H1 (cell line): ENCODE results near the gene ELAVL1. TPM values are rescaled to one million over a fixed set of nuclear protein-coding genes. Genes with fewer than 3 reads are reported as not detected.
A peak's percentile ranks its signal among the peaks of the same experiment; 100 is the strongest.

ENCODE experiments used
- CTCF ChIA-PET: fragments of 300-600 bp; sonication (Branson Sonifier 250); formaldehyde crosslinking; loops from one replicate; lab custom pipeline; 2021; ENCODE audit not compliant: partially characterized antibody; lab: Charles Lee
- POLR2A ChIA-PET: fragments of 300-600 bp; sonication (Branson Sonifier 250); formaldehyde crosslinking; loops from one replicate; lab custom pipeline; 2021; ENCODE audit warnings: inconsistent platforms; ENCODE audit not compliant: partially characterized antibody; lab: Charles Lee
- DNase-seq, 2 experiments: peaks; one replicate each; pipeline versions ENCODE4 v3.0.0 to v3.0.0-alpha.2; 2010 to 2022; ENCODE audit warnings: low spot score in 2 of 2, low read depth in 1 of 2, mixed read lengths in 1 of 2
- FAIRE-seq: peaks from 2 replicates; lab custom pipeline; 2011; peaks lifted over from hg19 to GRCh38; lab: Jason Lieb, UNC
- H2AFZ ChIP-seq: 2 replicates; pipeline ENCODE4 v1.8.1; 2012; ENCODE audit warnings: low read length, inconsistent platforms
- H2AK5ac ChIP-seq: 2 replicates; pipeline ENCODE4 v1.6.1; 2013; ENCODE audit warnings: low read depth, low read length
- H2BK120ac ChIP-seq: replicated peaks from 2 replicates; pipeline ENCODE3; 2013; ENCODE audit warnings: low read depth, low read length, inconsistent platforms
- H2BK12ac ChIP-seq: 2 replicates; pipeline ENCODE4 v1.6.1; 2013; ENCODE audit warnings: low read depth, low read length
- H2BK15ac ChIP-seq: 2 replicates; pipeline ENCODE4 v1.6.1; 2013; ENCODE audit warnings: low read length
- H2BK20ac ChIP-seq: 2 replicates; pipeline ENCODE4 v1.6.1; 2013; ENCODE audit warnings: low read length
- H2BK5ac ChIP-seq: 2 replicates; pipeline ENCODE4 v1.6.1; 2013; ENCODE audit warnings: low read depth, low read length
- H3K14ac ChIP-seq: 2 replicates; pipeline ENCODE4 v1.6.1; 2013; ENCODE audit warnings: inconsistent platforms; ENCODE audit not compliant: insufficient read length
- H3K18ac ChIP-seq: 2 replicates; pipeline ENCODE4 v1.6.1; 2013; ENCODE audit warnings: low read length; ENCODE audit errors: extremely low read depth
- H3K23ac ChIP-seq: 2 replicates; pipeline ENCODE4 v1.6.1; 2013; ENCODE audit warnings: inconsistent platforms; ENCODE audit not compliant: insufficient read length
- H3K23me2 ChIP-seq: 2 replicates; pipeline ENCODE4 v1.6.1; 2013; ENCODE audit warnings: low read depth, low read length
- H3K27ac ChIP-seq: 2 replicates; pipeline ENCODE4 v1.6.1; 2011; ENCODE audit warnings: low read depth, low read length, inconsistent platforms
- H3K27me3 ChIP-seq, 4 experiments: replicated peaks in 1 of 4; 1 replicate in 1 of 4; 2 replicates in 3 of 4; pipeline versions ENCODE4 v1.6.1 to v1.8.1; 2011 to 2013; ENCODE audit warnings: low read length in 3 of 4, mild to moderate bottlenecking in 3 of 4, inconsistent platforms in 2 of 4, mixed read lengths in 2 of 4, moderate library complexity in 1 of 4; ENCODE audit not compliant: control insufficient read depth in 3 of 4, insufficient read depth in 3 of 4; ENCODE audit errors: extremely low read depth in 1 of 4
- H3K36me3 ChIP-seq, 4 experiments: 2 replicates each; pipeline versions ENCODE4 v1.6.1 to v1.8.1; 2011 to 2013; ENCODE audit warnings: mild to moderate bottlenecking in 4 of 4, low read length in 3 of 4, moderate library complexity in 2 of 4, control low read depth in 1 of 4, inconsistent platforms in 1 of 4; ENCODE audit not compliant: insufficient read depth in 4 of 4, control insufficient read depth in 2 of 4
- H3K4ac ChIP-seq: replicated peaks from 2 replicates; pipeline ENCODE3; 2013; ENCODE audit warnings: low read length, low read depth, mixed read lengths, inconsistent platforms; ENCODE audit not compliant: insufficient read length
- H3K4me1 ChIP-seq, 4 experiments: replicated peaks in 1 of 4; 1 replicate in 1 of 4; 2 replicates in 3 of 4; pipeline versions ENCODE4 v1.6.1 to v1.8.1; 2011 to 2013; ENCODE audit warnings: low read length in 3 of 4, inconsistent platforms in 2 of 4, mixed read lengths in 1 of 4; ENCODE audit not compliant: insufficient read depth in 4 of 4, control insufficient read depth in 3 of 4
- H3K4me2 ChIP-seq, 2 experiments: 2 replicates each; pipeline versions ENCODE4 v1.6.1 to v1.8.1; 2011 to 2013; ENCODE audit warnings: low read depth in 2 of 2, low read length in 2 of 2, control low read depth in 1 of 2, inconsistent platforms in 1 of 2, mild to moderate bottlenecking in 1 of 2; ENCODE audit not compliant: insufficient read depth in 1 of 2
- H3K4me3 ChIP-seq, 4 experiments: fragments of 200-600, 300-600 bp in 1 of 4; sonication (generic), shearing (Covaris generic), sonication (Bioruptor Twin) in 1 of 4; 2 replicates each; pipeline versions ENCODE4 v1.5.1 to v1.8.1; 2011 to 2016; ENCODE audit warnings: low read length in 4 of 4, low read depth in 3 of 4, control low read depth in 2 of 4, inconsistent platforms in 2 of 4, mild to moderate bottlenecking in 2 of 4, mixed read lengths in 1 of 4, moderate library complexity in 1 of 4; ENCODE audit not compliant: insufficient read depth in 2 of 4; ENCODE audit errors: extremely low read depth in 1 of 4
- H3K56ac ChIP-seq: replicated peaks from 2 replicates; pipeline ENCODE3; 2013; ENCODE audit warnings: low read depth, mild to moderate bottlenecking, mixed read lengths, low read length, inconsistent platforms; ENCODE audit not compliant: insufficient read length
- H3K79me1 ChIP-seq: 2 replicates; pipeline ENCODE4 v1.6.1; 2013; ENCODE audit warnings: low read depth, low read length, control low read depth
- H3K79me2 ChIP-seq, 2 experiments: 2 replicates each; pipeline versions ENCODE4 v1.6.1 to v1.8.1; 2012 to 2013; ENCODE audit warnings: low read length in 2 of 2, mild to moderate bottlenecking in 2 of 2, inconsistent platforms in 1 of 2; ENCODE audit not compliant: insufficient read depth in 2 of 2, control insufficient read depth in 1 of 2
- H3K9ac ChIP-seq, 4 experiments: replicated peaks in 1 of 4; 1 replicate in 1 of 4; 2 replicates in 3 of 4; pipeline versions ENCODE4 v1.6.1 to v1.8.1; 2011 to 2013; ENCODE audit warnings: low read depth in 3 of 4, low read length in 3 of 4, control low read depth in 2 of 4, mild to moderate bottlenecking in 2 of 4, moderate library complexity in 2 of 4, inconsistent platforms in 1 of 4; ENCODE audit errors: extremely low read depth in 1 of 4
- H3K9me3 ChIP-seq, 2 experiments: 2 replicates each; pipeline versions ENCODE4 v1.6.1 to v1.8.1; 2012 to 2013; ENCODE audit warnings: mild to moderate bottlenecking in 2 of 2, moderate library complexity in 2 of 2, control low read depth in 1 of 2, inconsistent platforms in 1 of 2, low read depth in 1 of 2, low read length in 1 of 2, mixed read lengths in 1 of 2; ENCODE audit not compliant: insufficient read depth in 2 of 2
- H4K20me1 ChIP-seq, 2 experiments: replicated peaks in 1 of 2; 2 replicates each; pipeline versions ENCODE3 to v1.8.1; 2011 to 2013; ENCODE audit warnings: inconsistent platforms in 2 of 2, low read length in 2 of 2, mild to moderate bottlenecking in 1 of 2; ENCODE audit not compliant: insufficient read depth in 2 of 2, control insufficient read depth in 1 of 2
- H4K5ac ChIP-seq: 2 replicates; pipeline ENCODE4 v1.6.1; 2013; ENCODE audit warnings: low read length, low read depth, mixed read lengths, inconsistent platforms; ENCODE audit not compliant: insufficient read length
- H4K8ac ChIP-seq: 2 replicates; pipeline ENCODE4 v1.8.0; 2013; ENCODE audit warnings: mild to moderate bottlenecking, moderate library complexity, low read length, inconsistent platforms; ENCODE audit not compliant: insufficient read depth; ENCODE audit errors: extremely low read depth
- H4K91ac ChIP-seq: replicated peaks from 2 replicates; pipeline ENCODE3; 2013; ENCODE audit warnings: low read length, mixed read lengths, inconsistent platforms; ENCODE audit not compliant: insufficient read length
- SAP30 ChIP-seq: fragments of 300-600 bp; sonication (generic); IDR thresholded peaks from 2 replicates; pipeline ENCODE4 v1.7.1; 2012; ENCODE audit warnings: low read length, moderate library complexity, mild to moderate bottlenecking, inconsistent platforms; ENCODE audit not compliant: insufficient read depth, insufficient replicate concordance
- SIN3A ChIP-seq, 2 experiments: IDR thresholded peaks in 1 of 2; conservative IDR thresholded peaks in 1 of 2; 2 replicates each; pipeline ENCODE4 v1.6.1; 2011 to 2012; ENCODE audit warnings: low read length in 2 of 2, improper control_type of control experiment in 1 of 2, low read depth in 1 of 2, mild to moderate bottlenecking in 1 of 2
- SP4 ChIP-seq: IDR thresholded peaks from 2 replicates; pipeline ENCODE4 v1.6.1; 2012; ENCODE audit warnings: low read length, inconsistent platforms
- WGBS, 2 experiments: shearing (Covaris generic) in 1 of 2; methylation state at CpG; one replicate each; pipeline versions ENCODE4 v1.1.6 to v1.1.7; 2013 to 2015; ENCODE audit warnings: low lambda C conversion rate in 2 of 2, mixed read lengths in 2 of 2, inconsistent platforms in 1 of 2, low coverage in 1 of 2, missing lambda C conversion rate in 1 of 2; ENCODE audit not compliant: insufficient replicate concordance in 2 of 2, insufficient coverage in 1 of 2, insufficient read length in 1 of 2; ENCODE audit errors: extremely low coverage in 1 of 2, missing lambda C conversion rate in 1 of 2; 5-methylcytosine and 5-hydroxymethylcytosine counted together
- polyA plus RNA-seq, 7 experiments: library from polyadenylated mRNA; depleted of rRNA in 3 of 7; stranded (reverse) in 5 of 7; unstranded in 2 of 7; fragments of >200 nt in 5 of 7; fragments of 200-250 nt in 2 of 7; gene quantifications; 1 replicate in 5 of 7; 2 replicates in 1 of 7; 4 replicates in 1 of 7; pipeline versions ENCODE4 v1.2.1 to v1.2.3, GENCODE V29; 2011 to 2013; ENCODE audit warnings: missing spikeins in 2 of 7, mixed read lengths in 2 of 7
- total RNA-seq: library from RNA; stranded (reverse); fragmentation: NEBNext Ultra II Directional; extraction: Animal tissue kit (Norgen Biotek cat#: 25700); gene quantifications from 2 replicates; pipeline ENCODE4 v1.2.1, GENCODE V29; 2021

ELAVL1 gene
- total and polyA plus RNA-seq, 2 of the 8 experiments (the other 6 are each of a cell fraction or from before 2014, with no cell fraction given), result 56.7 to 163 TPM

DNA sequence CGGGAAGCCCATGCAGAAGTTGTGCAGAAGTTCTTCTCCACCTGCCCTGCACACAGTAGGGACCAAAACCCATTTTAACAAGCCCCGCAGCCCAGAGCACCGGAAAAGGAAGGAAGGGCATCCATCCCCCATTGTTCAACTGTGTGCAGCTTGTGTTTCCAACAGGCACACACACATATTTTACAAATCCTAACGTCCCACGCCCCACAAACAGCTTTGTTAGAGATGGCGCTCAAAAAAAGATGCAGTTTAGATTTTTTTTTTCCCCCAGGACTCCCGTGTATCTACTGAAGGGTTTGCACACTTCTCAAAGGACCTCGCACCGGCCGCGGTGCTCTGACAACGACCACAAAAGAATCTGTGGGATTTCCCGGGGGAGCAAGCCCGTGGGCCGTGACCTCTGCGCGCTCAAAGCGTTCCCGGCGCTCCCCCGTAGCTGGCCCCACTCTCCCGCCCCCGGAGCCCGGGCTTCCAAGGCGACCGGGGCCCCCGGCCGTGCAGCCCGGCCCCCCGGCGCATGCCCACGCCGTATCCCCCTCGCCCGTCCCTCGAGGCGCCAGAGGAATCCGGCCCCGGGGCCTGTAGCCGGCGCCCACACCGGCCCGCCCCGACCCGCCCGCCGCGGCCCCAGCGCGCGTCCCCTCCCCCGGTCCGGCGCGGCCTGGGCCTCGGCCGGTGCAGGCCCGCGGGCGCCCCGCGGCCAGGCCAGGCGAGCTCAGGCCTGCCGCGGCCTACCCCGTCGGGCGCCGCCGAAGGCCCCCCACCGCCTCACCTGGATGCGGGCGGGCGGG lies 523 bp downstream of the ELAVL1 start:
- Histone ChIP-seq H3K27ac (peak overlapping the region; percentile 60; the same call in 1 of the 2 replicates), H2BK5ac (peak overlapping the region; percentile 4; the same call in 1 of the 2 replicates), H3K14ac (no peak overlapping the region), H3K27me3 (no peaks in the 10 kb centered on the region), H3K9me3 (no peaks in the 10 kb centered on the region), H2BK12ac (no peak overlapping the region), H3K4me2 (peak overlapping the region; percentile 82 to 98), H2BK20ac (no peak overlapping the region), H3K79me1 (peaks cover 14% of the 10 kb centered on the region), H4K8ac (no peak overlapping the region), H4K91ac (no peak overlapping the region), H4K5ac (no peak overlapping the region), H3K4ac (no peak overlapping the region), H3K9ac (peak overlapping the region; percentile 61 to 80 (median 67)), H4K20me1 (peaks cover 28 to 35% of the 10 kb centered on the region in 2 experiments), H3K23ac (no peak overlapping the region), H3K36me3 (0 out of 8 replicates have a peak, but pooled peaks cover 0 to 2% (median 0%) of the 10 kb centered on the region in 4 experiments), H3K4me1 (peaks cover 6 to 13% (median 9%) of the 10 kb centered on the region in 4 experiments), H3K79me2 (peaks cover 37 to 51% of the 10 kb centered on the region in 2 experiments), H2BK120ac (no peak overlapping the region), H3K23me2 (peaks cover 11% of the 10 kb centered on the region), H3K4me3 (peak overlapping the region; percentile 63 to 89 (median 85)), H3K18ac (no peak overlapping the region), H2AK5ac (no peak overlapping the region), H2BK15ac (no peak overlapping the region), H2AFZ (no peak overlapping the region), H3K56ac (no peak overlapping the region)
- 4% methylated on average over 21 of the region's 74 CpGs; no CpG with 5 or more reads in 1 of the 2 experiments for WGBS, 2 experiments
- ChIA-PET CTCF (interaction anchor here (0.6 to 1.2 kb wide), 4 partner anchors 35 to 101 kb away, joined by 3 to 8 read pairs (median 3); partner anchors contain the start of gene MAP2K7), POLR2A (interaction anchor here (0.6 to 3.6 kb wide), 17 partner anchors 10 to 304 kb away, joined by 3 to 20 read pairs (median 4); partner anchors contain the start of genes CCL25 and TIMM44)
- FAIRE-seq (no peak), DNase-seq (no peak)
- TF ChIP-seq SAP30 (peak; percentile 58), SIN3A (conservative IDR thresholded peaks at IDR 0.05 in 1 of 2, IDR thresholded peaks at IDR 0.05 in 1 of 2; ENCODE audit: low read depth in 1 of 2, low read length in 2 of 2) (0 out of 4 replicates have a peak, but pooled peaks of 1 of the 2 experiments have one; percentile 23), SP4 (no peak)
